ENCODE measurements around the gene SERGEF. TPM values are rescaled to one million over a fixed set of nuclear protein-coding genes. Genes with fewer than 3 reads are reported as not detected.

SERGEF gene
- 10 to 100 TPM; 32.0 to 50.2 (median 37.6) TPM for total RNA-seq

- 0% methylated on average over 15 of the region's 93 CpGs for WGBS
- H3K27ac ChIP-seq (replicated peaks in 1 of 4) = peak within 1 kb of the TSS; percentile 77 to 92 (median 86)
- H3K27me3 ChIP-seq = no peaks in the 10 kb centered on the region
- intact Hi-C loops (cut with DNase I) = loop anchor here (5.0 kb wide), 1 partner anchor 94 kb away; the partner anchor contains the start of gene SAAL1
- no peaks in the 10 kb centered on the region for H3K9me3 ChIP-seq
- no peaks in the 10 kb centered on the region for H3K36me3 ChIP-seq
- peak; percentile 38 to 90 for TF ChIP-seq POLR2AphosphoS5 (IDR thresholded peaks at IDR 0.05)
- peak; percentile 15 to 38 (median 30) for TF ChIP-seq CTCF (IDR thresholded peaks at IDR 0.05)
- no peak for TF ChIP-seq EP300 (IDR thresholded peaks at IDR 0.05)
- peak; percentile 73 for TF ChIP-seq POLR2A (IDR thresholded peaks at IDR 0.05; ENCODE audit: low read depth)
- peaks cover 8 to 18% (median 17%) of the 10 kb centered on the region in 4 donors for H3K4me1 ChIP-seq
- H3K4me3 ChIP-seq = peak within 1 kb of the TSS; percentile 78 to 86 (median 80)
- DNase-seq (ENCODE audit: extremely low spot score) = peak; percentile 96
These were observed at the start of gene SERGEF for GRCh38 chr11:18012906-18013781. Gene SERGEF, minus strand, starts transcription at chr11:18013047. Its CDS starts 37 bp downstream, at chr11:18013010.

- TF ChIP-seq EP300 (IDR thresholded peaks at IDR 0.05) (no peak), CTCF (IDR thresholded peaks at IDR 0.05) (no peak), POLR2AphosphoS5 (IDR thresholded peaks at IDR 0.05) (no peak), POLR2A (IDR thresholded peaks at IDR 0.05; ENCODE audit: low read depth) (no peak)
- no peak overlapping the region for H3K4me3 ChIP-seq
- no peaks in the 10 kb centered on the region for H3K9me3 ChIP-seq
- H3K27ac ChIP-seq (replicated peaks in 1 of 4) = no peak overlapping the region
- H3K36me3 ChIP-seq = peaks cover 0 to 5% (median 0%) of the 10 kb centered on the region in 4 donors
- no peak for DNase-seq (ENCODE audit: extremely low spot score)
- no peaks in the 10 kb centered on the region for H3K27me3 ChIP-seq
- H3K4me1 ChIP-seq = no peaks in the 10 kb centered on the region
- intact Hi-C loops (cut with DNase I) = no loop called here
- 72% methylated on average over 2 of the region's 2 CpGs for WGBS
These were observed 48.5 kb upstream of the SERGEF start for GRCh38 chr11:18061351-18061750.

DNA sequence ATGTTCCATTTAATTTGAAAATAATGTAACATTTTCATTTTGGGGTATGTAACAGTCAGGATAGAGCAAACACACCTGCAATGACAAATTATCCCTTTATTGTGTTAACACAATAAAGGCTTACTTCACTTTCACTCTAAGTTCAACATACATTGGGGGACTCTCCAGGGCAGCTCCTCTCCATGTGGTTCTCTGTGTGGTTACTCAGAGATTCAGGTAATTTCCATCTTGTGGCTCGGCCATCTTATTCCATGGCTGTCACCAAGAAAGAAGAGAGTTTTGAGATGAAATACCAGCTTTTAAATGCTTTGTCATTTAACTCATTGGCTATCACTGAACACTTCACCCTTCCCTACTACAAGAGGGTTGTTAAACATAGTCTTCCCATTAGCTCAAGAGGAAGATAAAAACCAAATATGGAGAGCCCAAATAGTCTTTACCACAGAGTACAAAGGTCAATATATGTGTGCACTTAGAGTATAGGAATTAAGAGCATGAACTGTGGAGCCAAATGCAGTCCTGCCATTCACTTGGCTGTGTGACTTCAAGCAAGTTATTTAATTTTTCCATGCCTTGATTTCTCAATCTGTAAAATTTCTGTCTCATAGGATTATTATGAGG, 43.8 kb upstream of the SERGEF start:
- no peak for TF ChIP-seq POLR2AphosphoS5 (IDR thresholded peaks at IDR 0.05)
- TF ChIP-seq EP300 (IDR thresholded peaks at IDR 0.05) = no peak
- TF ChIP-seq POLR2A (IDR thresholded peaks at IDR 0.05; ENCODE audit: low read depth) = no peak
- TF ChIP-seq CTCF (IDR thresholded peaks at IDR 0.05) = no peak
- no peaks in the 10 kb centered on the region for H3K27me3 ChIP-seq
- intact Hi-C loops (cut with DNase I) = no loop called here
- H3K9me3 ChIP-seq = no peaks in the 10 kb centered on the region
- no peak overlapping the region for H3K27ac ChIP-seq (replicated peaks in 1 of 4)
- 85% methylated on average over 1 of the region's 1 CpG for WGBS
- H3K4me3 ChIP-seq = no peak overlapping the region
- no peaks in the 10 kb centered on the region for H3K4me1 ChIP-seq
- DNase-seq (ENCODE audit: extremely low spot score) = no peak
- H3K36me3 ChIP-seq = no peaks in the 10 kb centered on the region

DNA sequence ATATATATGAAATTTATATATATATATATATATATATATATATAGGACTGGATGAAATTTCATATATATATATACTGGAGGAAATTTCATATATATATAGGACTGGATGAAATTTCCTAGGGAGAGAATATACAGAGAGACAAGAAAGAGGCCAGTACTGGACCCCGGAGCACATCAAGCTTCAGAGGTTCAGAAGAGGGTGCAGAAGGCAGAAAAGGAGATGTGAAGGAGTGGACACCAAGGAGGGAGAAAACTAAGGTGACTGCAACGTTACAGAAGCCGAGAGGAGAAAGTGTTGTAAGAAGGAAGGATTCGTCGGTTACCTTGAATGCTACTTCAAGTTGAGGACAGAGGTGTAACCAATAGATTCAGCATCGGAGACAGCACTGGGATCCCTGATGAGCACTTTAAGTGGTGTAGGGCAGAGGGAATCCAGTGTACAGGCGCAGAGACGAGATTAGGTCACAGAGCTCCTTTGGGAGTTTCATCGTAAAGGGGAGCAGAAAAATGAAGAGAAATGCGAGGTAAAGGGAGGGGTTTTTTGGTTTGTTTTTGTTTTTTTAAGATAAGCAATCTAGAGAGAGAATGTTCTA, 41.8 kb upstream of the SERGEF start:
- Histone ChIP-seq H3K9me3 (no peaks in the 10 kb centered on the region), H3K27ac (replicated peaks in 1 of 4) (no peak overlapping the region), H3K27me3 (no peaks in the 10 kb centered on the region), H3K4me3 (no peak overlapping the region), H3K36me3 (no peaks in the 10 kb centered on the region), H3K4me1 (no peaks in the 10 kb centered on the region)
- intact Hi-C loops (cut with DNase I) = no loop called here
- TF ChIP-seq CTCF (IDR thresholded peaks at IDR 0.05) (no peak), POLR2A (IDR thresholded peaks at IDR 0.05; ENCODE audit: low read depth) (no peak), EP300 (IDR thresholded peaks at IDR 0.05) (no peak), POLR2AphosphoS5 (IDR thresholded peaks at IDR 0.05) (no peak)
- DNase-seq (ENCODE audit: extremely low spot score) = no peak
- 82% methylated on average over 10 of the region's 10 CpGs for WGBS

Measured in esophagus muscularis mucosa (tissue), 4 donors.